ENCODE data around the gene PKNOX2.

The PKNOX2 gene

DNA sequence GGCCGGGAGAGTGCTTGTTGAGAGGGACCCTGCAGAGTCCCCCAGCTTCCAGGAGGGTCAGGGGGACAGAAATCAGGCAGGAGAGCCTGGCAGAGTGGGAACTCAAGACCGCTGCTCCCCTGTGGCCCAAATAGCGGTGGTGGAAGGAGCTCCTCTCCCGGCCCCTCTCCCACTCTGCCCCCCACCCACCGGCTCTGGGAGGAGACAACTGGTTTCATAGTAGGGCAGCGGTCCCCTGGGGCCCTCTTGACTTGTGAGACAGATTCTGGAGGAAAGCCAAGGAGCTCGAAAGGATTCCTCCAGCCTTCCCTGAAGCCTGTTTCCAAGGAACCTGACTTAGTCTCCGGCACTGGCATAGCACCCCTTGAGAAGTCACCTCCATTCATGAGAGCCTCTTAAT lies 10.1 kb downstream of the PKNOX2 start:
- DNase-seq: no peak

DNA sequence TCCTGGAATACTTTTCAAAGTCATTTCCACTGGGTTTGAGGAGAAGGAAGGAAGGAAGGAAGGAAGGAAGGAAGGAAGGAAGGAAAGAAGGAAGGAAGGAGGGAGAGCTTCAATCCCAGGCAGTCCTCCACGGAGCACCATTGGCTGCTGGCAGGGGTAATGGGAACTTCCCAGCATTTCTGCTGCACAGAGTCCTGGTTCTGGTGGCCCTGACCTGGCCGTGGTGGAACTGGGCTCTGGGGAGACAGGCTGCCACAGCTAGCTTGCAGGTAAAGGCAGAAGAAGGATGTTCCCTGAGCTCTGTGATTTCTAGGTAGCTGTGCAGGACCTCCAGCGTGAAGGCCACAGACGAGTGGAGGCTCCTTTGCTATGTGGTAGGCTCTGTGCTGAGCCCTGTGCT lies 10.6 kb downstream of the PKNOX2 start:
- no peak for DNase-seq

DNA sequence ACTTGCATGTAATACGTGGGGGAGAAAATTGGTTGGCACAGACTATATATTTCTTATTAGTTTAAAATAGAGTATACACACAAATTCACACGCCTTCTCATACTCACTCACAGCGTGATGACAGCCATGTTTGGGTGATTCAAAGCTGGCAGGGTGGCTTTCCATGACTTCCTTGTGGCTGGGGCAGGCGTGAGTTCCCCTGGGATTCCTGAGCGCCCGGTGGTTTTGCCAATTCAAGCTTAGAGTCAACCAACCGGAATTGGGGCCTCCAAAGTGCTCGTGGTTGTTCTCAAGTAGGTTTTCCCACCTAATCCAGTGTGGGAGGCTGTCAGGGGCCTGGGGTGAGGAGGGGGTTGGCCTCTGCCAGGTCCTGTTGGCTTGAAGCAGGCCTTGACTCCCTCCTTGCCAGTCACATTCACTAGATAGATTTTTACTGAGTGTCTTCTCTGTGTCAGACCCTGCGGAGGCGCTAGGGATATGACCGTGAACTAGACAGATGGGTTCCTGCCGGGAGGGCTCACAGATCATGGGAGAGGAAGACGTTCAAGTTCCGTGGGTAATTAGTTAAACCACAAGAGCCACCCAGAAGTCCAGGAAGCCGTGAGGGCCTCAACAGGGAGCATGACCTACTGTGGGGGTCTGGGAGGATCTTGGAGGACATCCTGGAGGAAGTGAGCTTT lies 11.5 kb downstream of the PKNOX2 start:
- no peak for DNase-seq

DNA sequence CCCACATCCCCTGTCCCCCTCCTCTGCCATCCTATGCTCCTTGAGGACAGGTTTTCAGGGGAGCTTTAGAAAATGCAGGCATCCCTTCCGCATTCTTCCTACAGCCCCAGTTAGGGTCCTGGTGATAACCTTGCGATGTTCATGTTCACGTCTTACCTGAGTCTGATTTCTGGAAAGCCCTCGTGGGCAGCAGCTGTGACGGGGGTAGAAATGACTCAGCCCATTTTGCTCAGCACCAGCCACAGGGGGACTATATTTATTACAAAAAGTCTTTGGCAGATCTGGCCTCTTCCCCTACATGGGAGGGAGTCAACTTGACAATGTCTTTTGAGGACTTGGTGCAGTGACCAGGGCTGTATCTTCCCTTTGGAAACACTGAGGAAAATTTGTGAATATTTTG lies 12.3 kb downstream of the PKNOX2 start:
- no peak for DNase-seq

DNA sequence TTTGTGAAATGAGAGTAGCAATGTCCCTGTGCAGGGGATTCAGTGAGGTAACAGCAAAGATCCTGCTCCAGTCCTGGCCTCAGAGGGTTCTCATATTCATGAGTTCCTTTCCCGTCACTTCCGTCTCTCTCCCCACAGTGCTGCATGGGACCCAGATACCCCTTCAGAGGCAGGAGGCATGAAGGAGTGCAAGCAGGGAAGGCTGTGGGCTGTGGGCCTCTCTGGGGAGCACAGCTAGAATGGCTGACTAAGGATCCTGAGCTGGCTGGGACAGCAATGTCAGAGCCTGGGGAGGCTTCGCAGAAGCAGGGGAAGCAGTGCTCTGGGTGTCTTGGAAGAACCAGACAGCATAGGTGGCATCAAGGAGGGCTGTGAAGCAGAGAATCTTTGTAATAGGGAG lies 13.0 kb downstream of the PKNOX2 start:
- DNase-seq: no peak

DNA sequence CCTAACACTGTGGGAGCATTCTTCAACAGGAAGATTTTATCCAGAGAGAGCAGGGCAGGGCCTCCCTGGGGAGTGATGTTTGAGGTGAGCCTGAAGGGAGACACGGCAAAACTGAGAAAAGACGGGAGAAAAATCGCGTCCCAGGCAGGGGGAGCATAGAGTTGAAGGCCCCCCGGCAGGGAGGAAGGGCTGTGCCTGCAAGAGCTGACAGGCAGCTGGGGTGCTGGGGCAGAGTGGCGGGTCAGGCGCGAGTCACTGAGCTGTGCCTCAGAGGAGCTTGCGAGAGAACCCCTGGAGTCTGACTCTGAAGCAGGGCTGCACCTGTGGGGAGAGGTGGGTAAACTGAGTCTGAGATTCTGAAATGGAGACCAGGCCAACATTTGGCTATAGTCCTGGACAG lies 14.8 kb downstream of the PKNOX2 start:
- no peak for DNase-seq

DNA sequence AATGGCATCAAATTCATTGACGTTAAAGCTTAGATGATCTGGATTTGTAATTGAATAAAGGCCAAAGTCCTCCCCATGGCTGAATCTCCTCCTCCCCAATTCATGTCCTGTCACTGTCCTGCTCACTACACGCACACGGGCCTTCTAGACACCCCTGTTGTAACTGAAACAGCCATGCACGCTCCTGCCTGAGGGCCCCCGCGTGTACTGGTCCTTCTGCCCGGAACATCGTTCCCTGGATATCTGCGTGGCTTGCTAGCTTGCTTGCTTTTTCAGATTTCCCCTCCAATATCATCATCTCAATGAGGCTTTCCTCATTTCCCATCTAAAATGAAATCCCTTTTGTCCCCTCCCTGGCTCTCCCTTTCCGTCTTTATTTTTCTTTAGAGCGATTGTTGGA lies 15.3 kb downstream of the PKNOX2 start:
- DNase-seq: no peak

DNA sequence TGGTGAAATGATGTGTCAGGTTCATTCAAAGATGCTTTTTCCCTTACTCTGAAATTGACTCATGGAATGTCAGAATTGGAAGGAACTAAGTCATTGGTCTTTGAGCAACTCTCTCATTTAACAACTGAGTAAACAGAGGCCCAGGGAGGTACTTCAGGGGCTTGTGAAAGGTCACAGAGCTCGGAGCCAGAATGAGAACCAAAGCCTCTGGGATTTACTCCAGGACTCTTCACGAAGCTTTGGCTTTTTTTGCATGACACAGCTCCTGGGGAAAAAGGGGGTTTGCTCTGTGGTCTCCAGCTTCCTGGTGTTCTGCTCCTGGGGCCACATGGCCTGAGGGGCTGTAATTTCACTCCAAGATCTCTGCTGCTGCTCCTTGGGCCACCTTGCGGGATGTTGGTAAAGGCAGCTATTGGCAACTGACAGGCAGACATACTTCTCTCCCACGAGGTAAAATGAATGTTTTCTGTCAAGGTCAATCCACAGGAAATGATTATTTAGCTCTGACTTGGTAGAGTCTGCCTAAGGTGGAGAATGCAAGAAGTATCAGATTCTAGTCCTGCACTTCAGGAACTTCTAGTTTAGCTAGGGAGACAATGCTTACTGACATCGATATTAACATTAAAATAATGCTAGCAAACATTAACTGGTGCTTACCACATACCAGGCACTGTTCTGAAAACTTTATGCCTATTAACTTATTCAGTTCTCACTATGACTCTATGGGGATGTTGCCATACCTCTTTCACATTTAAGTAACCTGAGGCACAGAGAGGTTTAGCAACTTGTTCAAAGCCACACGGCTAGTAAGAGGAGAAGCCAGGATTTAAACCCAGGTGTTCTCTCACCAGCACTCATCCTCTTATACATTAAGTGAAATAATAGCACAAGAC lies 16.1 kb downstream of the PKNOX2 start:
- no peak for DNase-seq

DNA sequence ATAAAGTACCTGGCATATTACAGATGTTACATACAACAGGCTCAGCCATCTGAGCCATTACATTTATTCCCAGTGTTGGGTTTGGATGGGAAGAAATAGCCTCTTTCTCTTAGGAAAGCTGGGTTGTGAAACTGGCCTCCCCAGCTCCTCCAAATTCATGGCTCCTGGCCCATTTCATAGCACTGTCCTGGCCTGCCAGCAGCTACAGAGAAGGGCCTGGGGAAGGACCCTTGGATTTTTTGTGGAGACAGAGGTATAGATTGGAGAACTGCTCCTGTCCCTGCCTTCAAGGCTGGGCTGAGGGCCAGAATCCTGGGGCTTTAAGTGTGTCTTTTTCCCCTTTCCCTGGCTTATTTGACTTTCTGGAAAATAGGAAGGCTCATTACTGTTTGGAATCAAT lies 18.0 kb downstream of the PKNOX2 start:
- DNase-seq: no peak

DNA sequence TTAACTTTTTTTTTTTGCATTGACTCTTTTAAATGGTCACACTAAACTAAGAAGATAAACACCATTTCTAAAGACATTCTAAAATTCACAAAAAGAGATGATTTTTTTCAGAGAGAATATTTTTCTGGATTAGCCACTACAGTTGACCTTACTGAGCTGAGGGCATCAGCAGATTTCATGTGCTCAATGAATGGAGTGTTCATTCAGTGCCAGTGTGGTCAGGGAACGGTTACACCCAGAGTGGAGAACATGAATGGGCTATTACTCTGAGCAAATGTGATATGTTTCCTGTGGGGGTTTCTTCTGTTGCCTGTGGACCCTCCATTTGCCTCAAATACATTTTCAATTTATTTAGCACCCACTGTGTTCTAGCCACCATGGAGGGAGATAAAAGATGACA lies 19.1 kb downstream of the PKNOX2 start:
- DNase-seq: no peak

DNA sequence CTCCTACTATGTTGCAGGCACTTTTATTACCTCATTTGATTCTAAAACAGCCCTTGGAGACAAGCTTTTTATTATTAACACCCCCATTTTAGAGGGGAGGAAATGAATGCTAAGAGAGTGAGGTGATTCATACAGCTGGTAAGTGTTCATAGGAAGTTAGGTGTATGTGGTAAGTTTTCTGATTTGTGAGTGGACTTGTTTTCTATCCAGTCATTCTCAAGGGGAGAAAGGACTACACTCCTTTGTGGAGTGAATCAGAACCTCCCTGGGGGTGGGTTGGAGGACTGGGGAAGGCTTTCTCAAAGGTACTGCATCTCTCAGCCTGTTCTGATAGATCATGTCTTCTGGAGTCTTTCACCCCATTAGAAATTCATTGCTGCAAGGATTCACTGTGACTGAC lies 23.5 kb downstream of the PKNOX2 start:
- no peak for DNase-seq

DNA sequence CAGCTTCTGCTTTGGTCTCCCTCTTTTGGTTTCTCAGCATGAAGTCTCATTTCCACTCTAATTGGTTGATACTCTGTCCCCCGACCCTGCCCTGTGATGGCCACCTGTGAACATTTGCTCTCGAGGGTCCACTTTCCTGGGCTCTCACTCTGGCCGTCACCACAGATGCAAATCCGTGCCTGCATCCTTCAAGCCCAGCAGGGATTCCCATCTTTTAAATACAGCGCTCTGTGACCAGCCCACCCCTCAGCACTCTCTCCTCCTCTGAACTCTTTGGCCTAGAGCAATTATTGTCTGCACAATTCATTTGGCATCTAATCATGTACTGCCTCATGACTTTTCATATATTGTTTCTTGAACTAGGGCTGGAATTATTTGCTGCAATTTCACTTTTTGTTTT lies 26.0 kb downstream of the PKNOX2 start:
- no peak for DNase-seq

DNA sequence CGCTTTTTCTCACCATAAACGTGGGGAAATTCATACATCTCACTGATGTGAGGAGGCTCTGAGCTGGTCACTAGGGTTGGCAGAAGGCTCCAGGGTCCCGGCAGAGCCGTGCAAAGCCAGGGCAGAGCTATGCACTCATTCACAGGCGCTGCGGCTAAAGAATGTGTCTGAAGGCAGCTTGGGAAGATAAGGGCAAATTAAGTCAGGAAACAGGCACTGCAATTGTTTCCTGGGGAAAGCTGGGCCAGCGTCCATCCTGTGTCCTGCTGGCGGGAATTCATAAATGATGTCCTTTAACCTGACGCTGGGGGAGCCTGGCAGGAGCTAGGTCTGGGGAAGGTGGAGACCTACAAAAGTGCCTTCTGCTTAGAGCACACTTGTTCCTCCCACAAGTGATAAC lies 27.6 kb downstream of the PKNOX2 start:
- no peak for DNase-seq

DNA sequence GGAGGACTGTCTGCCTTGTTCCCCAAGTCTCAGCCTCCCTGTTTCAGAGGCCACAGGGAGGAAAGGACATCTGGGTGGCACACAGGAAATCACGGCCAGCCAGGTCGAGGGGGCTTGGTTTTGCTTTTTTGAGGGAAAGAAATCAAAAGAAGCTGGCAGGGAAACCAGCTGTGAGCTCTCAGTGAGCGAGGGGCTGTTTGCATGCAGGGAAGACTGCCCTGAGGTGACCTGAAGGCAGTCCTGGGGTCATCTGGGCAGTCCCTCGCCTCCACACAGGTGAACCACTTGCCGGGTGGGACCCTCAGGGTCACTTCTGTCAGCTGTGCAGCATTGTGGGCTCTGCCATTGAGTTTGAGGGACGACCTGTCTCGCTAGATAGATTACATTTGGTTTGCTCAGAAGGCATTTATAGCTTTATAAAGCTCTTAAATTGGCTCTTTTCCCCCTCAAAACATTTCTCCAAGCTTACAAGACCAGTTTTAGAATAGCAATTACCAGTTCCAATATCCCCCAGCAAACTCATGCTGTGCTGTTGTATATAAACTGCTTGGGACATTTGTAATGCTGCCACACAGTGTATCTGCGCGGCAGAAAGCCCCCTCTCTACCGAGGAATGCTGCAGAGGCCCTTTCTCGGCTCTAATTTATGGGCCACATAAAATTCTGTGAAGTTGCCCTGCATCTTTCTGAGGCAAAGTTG lies 28.3 kb downstream of the PKNOX2 start:
- no peak for DNase-seq

DNA sequence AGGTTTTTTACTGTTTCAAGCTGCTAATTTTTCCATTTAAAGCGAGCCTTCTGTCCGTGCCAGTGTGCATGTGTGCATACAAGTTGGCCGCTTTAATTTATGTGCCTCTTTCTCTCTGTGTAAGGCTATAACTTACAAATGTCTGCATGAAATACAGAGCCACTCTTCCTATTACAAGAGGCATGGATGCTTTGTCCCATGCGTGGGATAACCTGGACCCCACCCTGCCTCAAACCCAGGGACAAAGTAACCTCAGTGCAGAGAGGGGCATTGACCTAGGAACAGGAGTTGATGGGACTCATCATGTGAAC lies 28.8 kb downstream of the PKNOX2 start:
- no peak for DNase-seq

DNA sequence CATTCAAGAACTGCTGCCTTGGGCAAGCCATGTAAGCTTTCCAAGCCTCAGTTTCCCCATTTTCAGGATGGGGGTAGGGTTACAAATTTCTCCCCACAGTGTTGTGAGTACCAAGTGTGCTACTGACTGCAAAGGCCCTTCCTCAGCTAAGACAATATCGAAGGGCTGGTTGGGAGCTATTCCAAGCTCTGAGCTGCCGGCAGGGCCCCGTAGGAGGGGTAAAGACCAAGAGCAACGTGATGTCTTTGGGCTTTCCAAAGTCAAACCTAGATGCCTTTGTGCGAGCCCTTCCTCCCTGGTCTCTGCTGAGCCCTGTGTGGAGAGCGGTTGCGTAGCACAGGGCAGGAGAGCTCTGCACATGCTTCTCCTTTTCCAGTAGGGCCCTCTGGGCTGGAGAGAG lies 29.3 kb downstream of the PKNOX2 start:
- DNase-seq: no peak

DNA sequence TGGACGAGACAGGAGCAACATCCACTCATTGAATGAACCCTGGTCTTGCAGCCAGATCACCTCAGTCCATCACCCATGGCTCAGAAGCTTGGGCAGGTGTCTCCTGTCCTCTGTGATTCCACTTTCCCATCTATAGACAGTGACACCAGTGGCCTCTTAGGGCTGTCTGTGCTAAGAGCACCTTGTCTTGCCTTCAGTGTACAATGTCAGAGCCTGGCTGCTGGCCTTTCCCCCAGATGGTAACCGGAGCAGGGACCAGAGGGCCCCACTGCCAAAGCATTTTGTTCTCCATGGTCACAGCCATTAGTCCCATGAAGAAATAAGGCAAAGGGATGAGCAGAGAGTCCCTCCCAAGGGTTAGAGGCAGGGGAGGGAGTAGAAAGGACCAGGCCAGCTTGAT lies 35.4 kb downstream of the PKNOX2 start:
- no peak for DNase-seq

DNA sequence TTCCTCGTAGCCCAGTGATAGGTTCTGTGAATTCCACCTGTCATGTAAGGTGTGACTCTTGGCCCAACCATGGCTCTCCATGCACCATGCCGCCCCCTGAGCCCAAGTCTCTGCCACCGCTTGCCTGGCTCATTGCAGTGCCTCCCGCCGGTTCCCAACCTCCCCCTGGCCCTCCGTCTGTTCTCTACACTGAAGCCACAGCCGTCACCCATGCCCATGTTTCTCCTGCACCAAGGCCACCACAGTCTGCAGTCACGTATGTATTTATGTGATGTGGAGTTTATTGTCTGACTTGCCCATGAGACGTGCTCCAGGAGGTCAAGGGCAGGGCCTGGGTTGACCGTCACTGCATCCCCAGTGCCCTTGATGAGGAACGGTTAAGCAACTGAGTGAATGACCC lies 35.9 kb downstream of the PKNOX2 start:
- no peak for DNase-seq

DNA sequence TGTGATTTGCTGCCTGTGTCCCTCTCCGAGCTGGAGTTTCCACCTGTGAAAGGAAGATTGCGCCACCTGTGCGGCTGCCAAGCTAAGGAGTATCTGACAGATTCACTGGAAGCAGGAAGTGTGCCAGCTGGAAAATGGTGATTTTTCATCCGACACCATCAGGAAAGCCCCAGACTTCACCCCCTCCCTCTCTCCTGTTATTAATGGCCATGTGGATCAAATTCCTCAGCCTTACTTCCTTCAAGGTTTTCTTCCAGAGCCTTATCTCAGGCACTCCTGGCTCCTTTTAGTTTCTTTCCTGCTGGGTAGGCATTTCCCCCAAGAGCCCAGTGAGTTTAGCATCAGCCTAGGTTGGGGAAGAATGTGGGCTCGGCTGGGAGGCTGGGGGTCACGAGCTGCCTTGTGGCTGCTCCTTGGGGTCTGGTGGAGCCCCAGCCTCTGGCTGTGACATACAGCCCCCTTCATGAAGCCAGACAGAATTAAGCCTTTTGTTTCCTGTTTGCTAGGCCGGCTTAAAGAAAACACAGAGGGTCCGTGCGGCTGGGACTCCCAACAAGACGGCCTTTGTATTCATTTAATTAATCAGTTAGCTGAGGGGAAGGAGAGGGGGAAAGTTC lies 37.1 kb downstream of the PKNOX2 start:
- DNase-seq: no peak

DNA sequence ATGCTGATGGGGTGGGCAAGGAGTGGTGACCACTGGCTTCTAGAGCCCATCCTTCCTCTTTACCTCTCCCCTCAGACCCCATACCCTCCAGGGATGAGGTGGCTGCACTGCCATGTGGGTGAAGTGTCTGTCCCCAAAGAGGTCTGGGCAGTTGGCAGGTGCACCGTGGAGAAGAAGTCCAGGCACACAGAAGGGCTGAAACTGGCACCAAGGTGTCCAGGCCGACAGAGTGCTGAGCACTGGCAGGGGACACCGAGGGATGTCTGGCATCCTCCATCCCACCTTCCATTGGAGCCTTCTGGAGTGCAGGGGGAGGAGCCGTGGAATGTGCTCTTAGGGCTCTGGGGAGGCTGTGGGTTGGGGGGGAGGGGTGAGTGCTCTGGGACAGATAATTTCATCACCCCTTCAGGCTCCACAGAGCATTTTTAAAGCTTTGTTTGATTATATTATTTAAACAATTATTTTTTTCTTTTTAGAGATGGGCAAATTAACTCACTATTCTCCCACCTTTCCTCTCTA lies 37.9 kb downstream of the PKNOX2 start:
- no peak for DNase-seq

DNA sequence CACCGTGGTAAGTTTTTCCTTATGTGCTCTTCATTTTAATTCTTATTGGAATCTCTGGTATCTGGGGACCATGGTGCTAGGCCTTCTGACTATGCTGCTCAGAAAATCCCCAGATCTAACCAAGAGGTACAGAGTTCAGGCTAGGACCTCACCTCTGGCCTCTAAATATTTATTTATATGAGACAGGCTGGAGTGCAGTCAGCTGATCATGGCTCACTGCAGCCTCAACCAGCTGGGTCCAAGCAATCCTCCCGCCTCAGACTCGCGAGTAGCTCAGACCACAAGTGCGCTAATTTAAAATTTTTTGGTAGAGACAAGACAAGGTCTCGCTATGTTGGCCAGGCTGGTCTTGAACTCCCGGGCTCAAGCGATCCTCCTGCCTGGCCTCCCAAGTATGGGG lies 38.4 kb downstream of the PKNOX2 start:
- DNase-seq: no peak

DNA sequence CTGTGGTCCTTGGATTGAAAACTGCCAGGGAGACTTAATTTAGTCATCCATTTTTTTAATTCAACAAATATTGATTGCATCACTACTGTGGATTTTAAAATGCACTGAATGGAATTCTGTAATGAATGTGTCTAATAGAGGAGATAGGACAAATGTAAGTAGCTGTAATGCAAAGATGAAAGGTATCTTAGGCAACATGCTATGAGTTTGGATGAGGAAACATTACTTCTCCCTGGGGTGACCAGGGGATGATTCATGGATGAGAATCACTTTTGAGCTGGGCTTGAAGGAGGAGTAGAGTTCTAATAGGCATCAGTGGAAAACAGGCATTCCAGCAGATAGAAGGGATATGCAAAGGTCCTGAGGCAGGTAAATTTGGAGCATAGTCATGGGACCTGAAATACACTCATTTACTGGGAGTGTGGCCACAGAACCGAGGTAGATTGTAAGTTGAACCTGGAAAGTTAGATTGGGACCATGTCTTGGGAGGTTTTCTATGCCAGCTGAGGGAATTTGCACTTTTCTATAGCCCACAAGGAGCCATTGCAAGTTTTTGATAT lies 43.4 kb downstream of the PKNOX2 start:
- DNase-seq: no peak

DNA sequence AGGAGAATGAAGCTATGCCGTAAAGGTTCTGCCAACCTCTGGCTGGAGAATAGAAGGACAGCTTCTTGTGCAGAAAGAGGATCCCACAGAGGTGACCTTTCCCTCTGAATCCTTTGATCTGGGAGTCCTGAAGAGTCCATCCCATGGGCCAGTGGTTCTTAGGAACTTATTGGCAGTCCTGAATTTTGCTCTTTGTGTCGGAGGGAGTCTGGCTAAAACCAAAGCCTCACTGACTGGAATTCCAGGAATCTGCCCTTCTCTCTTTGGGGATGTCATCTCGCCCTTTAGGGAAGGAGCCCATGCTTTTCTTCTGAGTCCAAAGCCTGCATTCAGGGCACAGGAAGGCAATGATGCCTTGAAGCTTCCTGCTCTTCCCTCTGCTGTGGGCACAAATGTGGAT lies 45.5 kb downstream of the PKNOX2 start:
- DNase-seq: no peak
